Gastroesophageal sphincter (tissue), 3 donors: Measurements from ENCODE around the gene TTC36.

Source experiments
- EP300 ChIP-seq: sonication (generic); formaldehyde crosslinking; IDR thresholded peaks from one replicate; pipeline ENCODE4 v1.6.1; 2017; ENCODE audit warnings: antibody characterized with exemption, mild to moderate bottlenecking
- POLR2A ChIP-seq, 2 donors: fragments of 450-650 bp; IDR thresholded peaks; one replicate each; pipeline ENCODE4 v1.6.1; 2017; ENCODE audit warnings: antibody characterized with exemption in 2 of 2, mild to moderate bottlenecking in 2 of 2, moderate library complexity in 1 of 2
- POLR2AphosphoS5 ChIP-seq: sonication (generic); formaldehyde crosslinking; IDR thresholded peaks from one replicate; pipeline ENCODE4 v1.6.1; 2017; ENCODE audit warnings: antibody characterized with exemption
- TF ChIP-seq, protein P1 (sequence below), 4 experiments: fragments of 200-600 bp in 2 of 4; fragments of 450-650 bp in 2 of 4; sonication (generic) in 1 of 4; IDR thresholded peaks; one replicate each; pipeline ENCODE4 v1.5.1; 2017 to 2019; ENCODE audit warnings: antibody characterized with exemption in 4 of 4, mild to moderate bottlenecking in 2 of 4, moderate library complexity in 2 of 4

DNA sequence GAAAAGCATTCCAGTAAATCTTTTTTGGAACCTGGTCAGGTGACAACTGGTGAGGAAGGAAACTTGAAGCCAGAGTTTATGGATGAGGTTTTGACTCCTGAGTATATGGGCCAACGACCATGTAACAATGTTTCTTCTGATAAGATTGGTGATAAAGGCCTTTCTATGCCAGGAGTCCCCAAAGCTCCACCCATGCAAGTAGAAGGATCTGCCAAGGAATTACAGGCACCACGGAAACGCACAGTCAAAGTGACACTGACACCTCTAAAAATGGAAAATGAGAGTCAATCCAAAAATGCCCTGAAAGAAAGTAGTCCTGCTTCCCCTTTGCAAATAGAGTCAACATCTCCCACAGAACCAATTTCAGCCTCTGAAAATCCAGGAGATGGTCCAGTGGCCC is 24.1 kb upstream of the TTC36 start:
- TF ChIP-seq, protein P1, sequence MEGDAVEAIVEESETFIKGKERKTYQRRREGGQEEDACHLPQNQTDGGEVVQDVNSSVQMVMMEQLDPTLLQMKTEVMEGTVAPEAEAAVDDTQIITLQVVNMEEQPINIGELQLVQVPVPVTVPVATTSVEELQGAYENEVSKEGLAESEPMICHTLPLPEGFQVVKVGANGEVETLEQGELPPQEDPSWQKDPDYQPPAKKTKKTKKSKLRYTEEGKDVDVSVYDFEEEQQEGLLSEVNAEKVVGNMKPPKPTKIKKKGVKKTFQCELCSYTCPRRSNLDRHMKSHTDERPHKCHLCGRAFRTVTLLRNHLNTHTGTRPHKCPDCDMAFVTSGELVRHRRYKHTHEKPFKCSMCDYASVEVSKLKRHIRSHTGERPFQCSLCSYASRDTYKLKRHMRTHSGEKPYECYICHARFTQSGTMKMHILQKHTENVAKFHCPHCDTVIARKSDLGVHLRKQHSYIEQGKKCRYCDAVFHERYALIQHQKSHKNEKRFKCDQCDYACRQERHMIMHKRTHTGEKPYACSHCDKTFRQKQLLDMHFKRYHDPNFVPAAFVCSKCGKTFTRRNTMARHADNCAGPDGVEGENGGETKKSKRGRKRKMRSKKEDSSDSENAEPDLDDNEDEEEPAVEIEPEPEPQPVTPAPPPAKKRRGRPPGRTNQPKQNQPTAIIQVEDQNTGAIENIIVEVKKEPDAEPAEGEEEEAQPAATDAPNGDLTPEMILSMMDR (IDR thresholded peaks at IDR 0.05), result no peak
- TF ChIP-seq EP300 (no peak), POLR2A (IDR thresholded peaks at IDR 0.05) (no peak), POLR2AphosphoS5 (no peak)
